Activated T-helper 1 cell treated with anti-CD3 and anti-CD28 coated beads, Interleukin-2, amount 50 U/mL, for 16 hours (primary cell): Measurements from ENCODE around the gene A1CF.
"Not testable (repeated sequence)": the region's sequence is repeated elsewhere in the genome, so short reads cannot be mapped to it uniquely, and the experiment has no call there.

Experiments
- DNase-seq, 2 donors: peaks; one replicate each; pipeline ENCODE4 v3.0.0-alpha.2; 2020; ENCODE audit warnings: low read depth in 1 of 2, low spot score in 1 of 2

The A1CF gene, protein sequence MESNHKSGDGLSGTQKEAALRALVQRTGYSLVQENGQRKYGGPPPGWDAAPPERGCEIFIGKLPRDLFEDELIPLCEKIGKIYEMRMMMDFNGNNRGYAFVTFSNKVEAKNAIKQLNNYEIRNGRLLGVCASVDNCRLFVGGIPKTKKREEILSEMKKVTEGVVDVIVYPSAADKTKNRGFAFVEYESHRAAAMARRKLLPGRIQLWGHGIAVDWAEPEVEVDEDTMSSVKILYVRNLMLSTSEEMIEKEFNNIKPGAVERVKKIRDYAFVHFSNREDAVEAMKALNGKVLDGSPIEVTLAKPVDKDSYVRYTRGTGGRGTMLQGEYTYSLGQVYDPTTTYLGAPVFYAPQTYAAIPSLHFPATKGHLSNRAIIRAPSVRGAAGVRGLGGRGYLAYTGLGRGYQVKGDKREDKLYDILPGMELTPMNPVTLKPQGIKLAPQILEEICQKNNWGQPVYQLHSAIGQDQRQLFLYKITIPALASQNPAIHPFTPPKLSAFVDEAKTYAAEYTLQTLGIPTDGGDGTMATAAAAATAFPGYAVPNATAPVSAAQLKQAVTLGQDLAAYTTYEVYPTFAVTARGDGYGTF

GRCh38 chr10:50885097-50885859, at the start of gene A1CF:
A1CF (minus strand) TSS chr10:50885627; CDS start chr10:50859940, 25,687 bp downstream.
- DNase-seq: no peak

- DNase-seq: no peak
Measured at GRCh38 chr10:50931948-50932431, 46.6 kb upstream of the A1CF start.

- DNase-seq: no peak
Measured at GRCh38 chr10:50929670-50930069, 44.2 kb upstream of the A1CF start.

- no peak for DNase-seq
Measured at GRCh38 chr10:50928190-50928552, 42.7 kb upstream of the A1CF start.

GRCh38 chr10:50927522-50928189, 42.2 kb upstream of the A1CF start:
- no peak for DNase-seq

DNA sequence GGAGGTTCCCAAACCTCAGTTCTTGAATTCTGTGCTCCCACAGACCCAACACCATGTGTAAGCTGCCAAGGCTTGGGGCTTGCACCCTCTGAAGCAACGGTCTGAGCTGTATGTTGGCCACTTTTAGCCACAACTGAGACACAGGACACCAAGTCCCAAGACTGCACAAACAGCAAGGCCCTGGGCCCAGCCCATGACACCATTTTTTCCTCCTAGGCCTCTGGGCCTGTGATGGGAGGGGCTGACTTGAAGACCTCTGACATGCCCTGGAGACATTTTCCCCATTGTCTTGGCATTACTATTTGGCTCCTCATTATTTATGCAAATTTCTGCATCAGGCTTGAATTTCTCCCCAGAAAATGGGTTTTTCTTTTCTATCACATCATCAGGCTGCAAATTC, 38.0 kb upstream of the A1CF start:
- DNase-seq: not testable (repeated sequence)

GRCh38 chr10:50919010-50919409, 33.6 kb upstream of the A1CF start:
- no peak for DNase-seq

DNA sequence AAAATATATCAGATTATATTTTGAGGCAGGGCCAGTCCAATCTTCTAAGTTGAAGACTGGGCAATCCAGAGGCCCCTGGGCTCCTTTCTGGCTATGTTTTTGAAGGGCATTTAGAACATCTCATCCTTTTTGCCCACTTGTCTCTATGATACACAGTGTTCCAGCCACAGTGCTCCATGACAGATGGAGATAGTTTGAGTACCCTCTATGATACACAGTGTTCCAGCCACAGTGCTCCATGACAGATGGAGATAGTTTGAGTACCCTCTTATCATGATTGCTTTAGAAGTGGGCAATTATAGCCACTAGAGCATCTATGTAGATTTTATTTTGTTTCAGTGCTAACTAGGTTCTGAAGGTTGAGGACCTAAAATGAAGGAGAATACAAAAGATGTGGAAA, 33.1 kb upstream of the A1CF start:
- no peak for DNase-seq

DNA sequence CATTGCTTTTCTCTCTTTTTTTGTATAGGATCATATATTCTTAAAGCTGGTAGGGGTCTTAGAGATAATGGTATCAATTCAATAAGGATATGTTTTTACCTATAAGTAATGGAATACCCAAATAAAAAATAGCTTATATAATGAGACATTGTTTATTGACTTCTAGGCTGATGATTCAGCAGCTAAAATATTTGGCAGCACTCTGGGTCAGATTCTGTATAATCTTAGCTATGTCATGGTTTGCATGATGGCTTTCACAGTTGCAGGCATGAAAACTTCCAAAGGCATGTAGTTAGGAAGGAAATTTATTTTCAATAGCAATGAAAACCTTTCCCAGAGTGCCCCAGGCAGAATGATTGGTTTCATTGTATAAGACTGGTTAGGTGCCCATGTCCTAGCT, 32.1 kb upstream of the A1CF start:
- DNase-seq: no peak

GRCh38 chr10:50909334-50910014, 24.0 kb upstream of the A1CF start:
- no peak for DNase-seq

- DNase-seq: no peak
Measured at GRCh38 chr10:50908366-50908765, 22.9 kb upstream of the A1CF start.

DNA sequence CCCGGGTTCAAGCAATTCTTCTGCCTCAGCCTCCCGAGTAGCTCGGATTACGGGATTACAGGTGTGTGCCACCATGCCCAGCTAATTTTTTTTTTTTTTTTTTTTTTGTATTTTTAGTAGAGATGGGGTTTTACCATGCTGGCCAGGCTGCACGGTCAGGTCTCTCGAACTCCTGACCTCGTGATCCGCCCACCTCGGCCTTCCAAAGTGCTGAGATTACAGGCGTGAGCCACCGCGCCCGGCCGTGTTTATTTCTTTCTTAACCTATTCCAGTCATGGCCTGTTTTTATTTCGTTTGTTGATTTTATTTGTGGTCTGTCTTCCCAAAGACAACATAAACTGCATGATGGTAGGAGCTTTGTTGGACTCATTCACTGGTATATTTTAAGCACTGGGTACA, 20.4 kb upstream of the A1CF start:
- DNase-seq: not testable (repeated sequence)

DNA sequence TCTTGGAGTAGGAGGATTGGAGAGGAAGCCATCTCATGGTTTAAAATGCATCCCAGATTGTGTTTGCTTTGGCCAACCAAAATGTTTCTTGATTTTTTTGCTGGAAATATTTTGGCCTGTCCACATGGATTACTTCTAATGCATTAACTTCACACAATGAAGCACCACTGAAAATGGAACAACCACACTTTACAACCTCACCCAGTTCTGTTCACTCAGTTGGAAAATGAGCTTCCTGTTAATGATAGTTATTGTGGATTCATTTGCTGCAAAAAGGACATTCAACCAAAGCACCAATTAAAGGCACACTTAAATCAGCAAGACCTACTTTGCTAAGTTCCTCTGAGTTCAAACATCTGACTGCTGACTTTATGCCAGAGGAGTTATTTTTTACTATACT, 11.3 kb upstream of the A1CF start:
- no peak for DNase-seq

GRCh38 chr10:50894312-50894711, 8.9 kb upstream of the A1CF start:
- DNase-seq: no peak

DNA sequence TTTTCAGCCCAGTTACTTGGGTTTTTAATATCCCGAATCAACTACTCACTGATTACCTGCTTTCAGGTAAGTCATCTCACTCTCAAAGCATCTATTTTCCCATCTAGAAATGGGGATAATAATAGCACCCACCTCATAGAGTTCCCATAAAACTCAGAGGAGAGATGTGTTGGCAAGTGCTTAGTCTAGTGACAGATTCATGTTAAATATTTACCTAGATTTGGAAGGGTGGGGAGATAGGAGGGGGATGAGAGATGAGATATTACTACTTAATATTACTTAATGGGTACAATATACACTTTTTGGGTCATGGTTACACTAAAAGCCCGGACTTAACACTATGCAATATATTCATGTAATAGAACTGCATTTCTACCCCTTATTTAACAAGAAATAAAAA, 7.0 kb upstream of the A1CF start:
- no peak for DNase-seq

DNA sequence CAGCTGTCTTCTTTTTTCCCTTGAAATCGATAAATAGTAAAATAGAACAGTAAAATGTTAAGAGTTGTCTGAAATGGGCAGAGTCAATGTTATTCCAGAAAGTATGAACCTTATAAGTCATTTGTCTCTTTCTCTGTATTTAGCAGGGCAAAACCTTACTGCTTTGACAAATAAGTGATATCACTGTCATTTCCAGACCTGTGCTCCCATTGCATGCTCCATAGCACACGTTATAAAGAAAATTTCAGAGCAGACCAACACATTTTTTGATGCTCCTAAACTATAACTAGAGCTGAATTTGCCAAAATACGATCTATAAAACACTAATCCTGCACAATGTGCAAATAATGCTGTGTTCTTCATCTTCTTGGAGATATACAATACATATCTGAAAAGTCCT, 1.1 kb downstream of the A1CF start:
- no peak for DNase-seq

GRCh38 chr10:50883629-50884028, 1.8 kb downstream of the A1CF start:
- no peak for DNase-seq

DNA sequence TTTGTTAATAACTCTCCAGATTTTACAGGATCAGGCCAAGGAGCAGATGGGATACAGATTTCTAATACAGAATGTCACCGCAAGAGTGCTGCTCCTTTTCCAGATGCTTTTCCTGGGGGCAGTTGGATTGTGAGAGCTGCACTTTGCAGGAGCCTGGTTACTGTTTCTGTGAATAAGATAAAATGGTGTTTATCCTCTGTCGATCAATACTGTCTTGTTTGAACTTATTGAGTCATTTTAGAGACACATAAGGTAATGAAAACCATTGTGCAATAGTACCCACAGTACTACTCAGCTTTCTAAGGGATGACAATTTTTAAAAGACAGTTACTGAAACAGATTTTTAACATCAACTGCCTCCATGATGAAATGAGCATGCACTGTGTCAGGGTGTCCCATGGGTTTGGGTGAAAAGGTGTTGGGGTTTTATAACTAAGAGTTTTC, 2.9 kb downstream of the A1CF start:
- no peak for DNase-seq

- DNase-seq: not testable (repeated sequence)
Measured at GRCh38 chr10:50881046-50881445, 4.4 kb downstream of the A1CF start.

DNA sequence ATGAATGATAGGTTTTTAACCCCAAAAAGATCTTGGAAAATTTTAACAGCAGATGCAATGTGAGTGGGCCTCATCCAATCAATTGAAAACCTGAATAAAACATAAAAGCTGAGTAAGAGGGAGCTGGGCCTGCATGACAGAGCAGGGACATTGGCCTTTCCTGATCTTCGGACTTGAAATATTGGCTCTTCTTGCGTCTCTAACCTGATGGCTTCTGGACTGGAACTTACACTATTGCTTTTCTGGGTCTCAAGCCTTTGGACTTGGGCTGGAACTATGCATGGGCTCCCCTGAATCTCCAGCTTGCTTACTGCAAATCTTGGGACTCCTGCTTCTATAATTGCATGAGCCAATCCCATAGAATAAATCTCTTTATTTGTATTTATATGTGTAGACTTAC, 9.0 kb downstream of the A1CF start:
- no peak for DNase-seq

GRCh38 chr10:50874723-50875122, 10.7 kb downstream of the A1CF start:
- no peak for DNase-seq
